ENCODE measurements around the gene THADA.

The THADA gene

GRCh38 chr2:43467891-43468290 is 127.9 kb downstream of the THADA start:
- no peak for TF ChIP-seq CTCF (IDR thresholded peaks at IDR 0.05; ENCODE audit: insufficient read depth, missing control alignments)
- no peak for FAIRE-seq
- DNase-seq (ENCODE audit: insufficient read length, low spot score) = no peak

- TF ChIP-seq CTCF (IDR thresholded peaks at IDR 0.05; ENCODE audit: insufficient read depth, missing control alignments) = no peak
- DNase-seq (ENCODE audit: insufficient read length, low spot score) = no peak
- FAIRE-seq = no peak
Observed at GRCh38 chr2:43465234-43465633, 130.6 kb downstream of the THADA start.

- no peak for DNase-seq (ENCODE audit: insufficient read length, low spot score)
- no peak for FAIRE-seq
- TF ChIP-seq CTCF (IDR thresholded peaks at IDR 0.05; ENCODE audit: insufficient read depth, missing control alignments) = no peak
Observed at GRCh38 chr2:43464590-43464989, 131.2 kb downstream of the THADA start.

- TF ChIP-seq CTCF (IDR thresholded peaks at IDR 0.05; ENCODE audit: insufficient read depth, missing control alignments) = no peak
- DNase-seq (ENCODE audit: insufficient read length, low spot score) (no peak), FAIRE-seq (no peak)
Observed at GRCh38 chr2:43462866-43463641, 132.8 kb downstream of the THADA start.

- no peak for TF ChIP-seq CTCF (IDR thresholded peaks at IDR 0.05; ENCODE audit: insufficient read depth, missing control alignments)
- DNase-seq (ENCODE audit: insufficient read length, low spot score) (no peak), FAIRE-seq (no peak)
Observed at GRCh38 chr2:43461453-43462073, 134.3 kb downstream of the THADA start.

GRCh38 chr2:43460611-43461365 is 135.1 kb downstream of the THADA start:
- TF ChIP-seq CTCF (IDR thresholded peaks at IDR 0.05; ENCODE audit: insufficient read depth, missing control alignments) = no peak
- no peak for FAIRE-seq
- DNase-seq (ENCODE audit: insufficient read length, low spot score) = no peak

Data from D721Med (cell line).